Measurements from ENCODE around the gene ACR. TPM values are rescaled to one million over a fixed set of nuclear protein-coding genes. Genes with fewer than 3 reads are reported as not detected.

ACR gene
- polyA plus RNA-seq (2013, experiment 1 of 2): not detected
- polyA plus RNA-seq (2013, experiment 2 of 2): not detected

DNA sequence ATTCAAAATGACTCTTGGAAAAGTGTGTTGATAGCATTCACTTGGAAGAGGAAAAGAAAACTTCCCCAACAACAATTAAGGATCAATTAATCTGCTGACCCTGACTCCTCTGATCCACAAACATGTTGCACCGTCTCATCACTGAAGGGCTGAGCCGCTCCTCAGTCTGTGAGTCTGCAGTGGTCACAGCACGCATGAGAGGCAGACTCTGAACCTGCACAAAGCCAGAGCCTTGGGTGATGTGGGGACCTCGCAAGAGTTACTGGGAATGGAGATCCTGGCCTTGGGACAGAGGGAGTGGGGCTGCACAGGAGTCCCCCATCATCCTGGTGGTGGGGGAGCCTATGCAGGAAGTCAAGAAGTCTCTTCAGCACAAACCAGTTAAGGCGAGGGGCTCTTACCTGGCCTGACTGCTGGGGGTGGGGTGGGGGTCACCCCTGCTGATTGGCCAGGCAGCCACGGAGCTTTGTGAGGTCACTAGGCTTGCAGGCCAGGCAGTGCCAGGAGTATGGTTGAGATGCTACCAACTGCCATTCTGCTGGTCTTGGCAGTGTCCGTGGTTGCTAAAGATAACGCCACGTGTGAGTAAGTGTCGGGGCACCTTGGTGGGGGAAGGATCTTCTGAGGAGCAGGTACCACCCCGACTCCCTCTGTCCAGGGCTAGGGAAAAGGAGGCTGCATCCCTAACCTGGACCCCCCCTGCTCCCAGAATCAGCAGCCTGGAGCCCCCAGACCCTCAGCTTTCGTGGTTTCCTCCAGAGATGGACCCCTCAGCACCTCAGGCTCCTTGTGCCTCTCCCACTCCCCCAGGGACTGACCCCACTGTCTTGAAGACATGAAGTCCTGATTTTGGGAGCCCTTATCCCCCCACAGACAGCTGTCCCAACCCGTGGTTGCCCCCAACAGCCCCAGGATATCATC, at the start of gene ACR:
Gene ACR (plus strand): TSS at position 477 of the 921 bp plus-strand sequence. CDS start 32 bp downstream, at position 509.
- Histone ChIP-seq H3K9me3 (ENCODE audit: insufficient read depth, low read depth, low read length) (no peaks in the 10 kb centered on the region), H3K4me3 (ENCODE audit: low read length) (no peak within 1 kb of the TSS), H3K4me1 (ENCODE audit: insufficient read depth, low read length) (no peaks in the 10 kb centered on the region), H3K27me3 (ENCODE audit: insufficient read depth, low read length) (peaks cover 69% of the 10 kb centered on the region), H3K9ac (ENCODE audit: low read depth, low read length) (no peak within 1 kb of the TSS), H3K27ac (ENCODE audit: low read depth, low read length) (no peak within 1 kb of the TSS), H3K36me3 (ENCODE audit: insufficient read depth, low read length) (no peaks in the 10 kb centered on the region)
- 83% methylated on average over 13 of the region's 13 CpGs for whole genome bisulfite sequencing

DNA sequence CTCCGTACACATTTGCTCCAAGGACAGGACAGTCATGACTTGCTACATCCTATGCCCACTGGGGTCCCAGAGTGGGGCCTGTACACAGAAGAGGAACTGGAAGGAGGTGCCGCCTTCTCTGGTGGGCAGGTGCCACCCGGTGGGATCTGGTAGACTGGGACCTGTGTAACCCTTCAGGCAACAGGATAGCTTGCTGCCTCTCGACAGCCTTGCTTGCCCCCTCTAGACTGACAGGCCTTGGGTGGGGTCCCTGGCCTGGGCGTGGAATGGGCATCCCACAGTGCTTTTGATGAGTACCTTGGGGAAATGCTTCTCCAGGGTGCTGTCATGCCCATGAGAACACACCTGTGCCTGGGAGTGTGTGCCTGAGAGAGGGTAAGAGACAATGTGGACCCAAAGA, 49.6 kb upstream of the ACR start:
- Histone ChIP-seq H3K9ac (ENCODE audit: low read depth, low read length) (no peak overlapping the region), H3K27ac (ENCODE audit: low read depth, low read length) (no peak overlapping the region), H3K27me3 (ENCODE audit: insufficient read depth, low read length) (no peaks in the 10 kb centered on the region), H3K4me1 (ENCODE audit: insufficient read depth, low read length) (no peaks in the 10 kb centered on the region), H3K4me3 (ENCODE audit: low read length) (no peak overlapping the region), H3K9me3 (ENCODE audit: insufficient read depth, low read depth, low read length) (0 out of 2 replicates have a peak, but pooled peaks cover 2% of the 10 kb centered on the region), H3K36me3 (ENCODE audit: insufficient read depth, low read length) (no peaks in the 10 kb centered on the region)
- WGBS: 90% methylated on average over 5 of the region's 5 CpGs

DNA sequence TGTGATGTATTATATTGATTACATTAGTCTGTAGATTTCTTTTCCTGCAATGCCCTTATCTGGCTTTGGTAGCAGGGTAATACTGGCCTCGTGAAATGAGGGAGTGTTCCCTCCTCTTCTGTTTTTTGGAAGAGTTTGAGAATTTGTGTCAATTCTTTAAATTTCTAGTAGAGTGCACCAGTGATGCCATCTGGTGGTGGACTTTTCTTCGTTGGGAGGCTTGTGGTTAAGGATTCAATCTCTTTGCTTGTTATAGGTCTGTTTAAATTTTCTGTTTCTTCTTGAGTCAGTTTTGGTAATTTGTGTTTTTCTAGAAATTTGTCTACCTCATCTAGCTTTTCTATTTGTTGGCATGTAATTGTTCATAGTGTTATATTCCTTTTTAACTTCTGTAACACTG, 46.5 kb upstream of the ACR start:
- 15% methylated on average over 2 of the region's 2 CpGs for WGBS
- H3K27me3 ChIP-seq (ENCODE audit: insufficient read depth, low read length): peaks cover 4% of the 10 kb centered on the region; the same call in 1 of the 2 replicates
- H3K27ac ChIP-seq (ENCODE audit: low read depth, low read length): no peak overlapping the region
- H3K9me3 ChIP-seq (ENCODE audit: insufficient read depth, low read depth, low read length): 0 out of 2 replicates have a peak, but pooled peaks cover 2% of the 10 kb centered on the region
- no peaks in the 10 kb centered on the region for H3K36me3 ChIP-seq (ENCODE audit: insufficient read depth, low read length)
- H3K9ac ChIP-seq (ENCODE audit: low read depth, low read length): no peak overlapping the region
- H3K4me3 ChIP-seq (ENCODE audit: low read length): no peak overlapping the region
- no peaks in the 10 kb centered on the region for H3K4me1 ChIP-seq (ENCODE audit: insufficient read depth, low read length)

DNA sequence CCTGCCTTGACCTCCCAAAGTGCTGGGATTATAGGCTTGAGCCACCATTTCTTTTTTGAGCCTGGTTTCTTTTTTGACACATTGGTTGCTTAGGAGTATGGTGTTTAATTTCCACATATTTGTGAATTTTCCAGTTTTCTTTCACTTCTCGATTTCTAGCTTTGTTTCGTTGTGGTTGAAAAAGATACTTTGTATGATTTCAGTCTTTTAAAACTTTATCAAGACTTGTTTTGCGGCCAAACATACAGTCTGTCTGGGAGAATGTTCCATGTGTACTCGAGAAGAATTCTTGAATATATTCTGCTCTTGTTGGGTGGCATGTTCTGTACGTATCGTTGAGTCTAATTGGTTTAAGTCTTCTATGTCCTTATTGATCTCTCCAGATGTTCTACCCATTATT, 44.5 kb upstream of the ACR start:
- 90% methylated on average over 6 of the region's 6 CpGs for WGBS
- no peak overlapping the region for H3K27ac ChIP-seq (ENCODE audit: low read depth, low read length)
- peaks cover 18% of the 10 kb centered on the region for H3K27me3 ChIP-seq (ENCODE audit: insufficient read depth, low read length)
- no peak overlapping the region for H3K9ac ChIP-seq (ENCODE audit: low read depth, low read length)
- no peaks in the 10 kb centered on the region for H3K4me1 ChIP-seq (ENCODE audit: insufficient read depth, low read length)
- H3K4me3 ChIP-seq (ENCODE audit: low read length): no peak overlapping the region
- H3K36me3 ChIP-seq (ENCODE audit: insufficient read depth, low read length): no peaks in the 10 kb centered on the region
- 0 out of 2 replicates have a peak, but pooled peaks cover 2% of the 10 kb centered on the region for H3K9me3 ChIP-seq (ENCODE audit: insufficient read depth, low read depth, low read length)

DNA sequence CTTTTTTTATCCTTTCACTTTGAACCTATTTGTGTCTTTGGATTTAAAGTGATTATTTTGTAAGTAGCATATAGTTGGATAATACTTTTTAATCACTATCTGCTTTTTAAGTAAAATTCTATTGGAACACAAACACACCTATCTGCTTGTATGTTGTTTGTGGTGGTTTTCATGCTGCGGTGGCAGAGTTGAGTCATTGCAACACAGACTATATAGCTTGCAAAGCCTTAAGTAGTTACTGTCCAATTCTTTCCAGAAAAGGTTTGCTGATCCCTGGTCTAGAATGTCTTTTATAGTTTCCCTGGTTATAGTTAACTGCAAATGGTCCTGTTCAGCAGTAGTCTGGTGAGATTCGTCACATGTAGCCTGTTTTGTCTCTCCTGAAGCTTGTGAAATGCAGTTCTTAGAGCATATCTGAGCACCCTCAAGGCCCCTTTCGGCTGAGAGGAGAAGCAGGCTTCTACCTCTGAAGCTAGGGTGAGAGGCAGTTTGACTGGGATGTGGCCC, 43.9 kb upstream of the ACR start:
- Histone ChIP-seq H3K27me3 (ENCODE audit: insufficient read depth, low read length) (peaks cover 25% of the 10 kb centered on the region), H3K36me3 (ENCODE audit: insufficient read depth, low read length) (no peaks in the 10 kb centered on the region), H3K4me1 (ENCODE audit: insufficient read depth, low read length) (no peaks in the 10 kb centered on the region), H3K27ac (ENCODE audit: low read depth, low read length) (no peak overlapping the region), H3K9me3 (ENCODE audit: insufficient read depth, low read depth, low read length) (0 out of 2 replicates have a peak, but pooled peaks cover 2% of the 10 kb centered on the region), H3K9ac (ENCODE audit: low read depth, low read length) (no peak overlapping the region), H3K4me3 (ENCODE audit: low read length) (no peak overlapping the region)
- WGBS: 91% methylated on average over 2 of the region's 3 CpGs

DNA sequence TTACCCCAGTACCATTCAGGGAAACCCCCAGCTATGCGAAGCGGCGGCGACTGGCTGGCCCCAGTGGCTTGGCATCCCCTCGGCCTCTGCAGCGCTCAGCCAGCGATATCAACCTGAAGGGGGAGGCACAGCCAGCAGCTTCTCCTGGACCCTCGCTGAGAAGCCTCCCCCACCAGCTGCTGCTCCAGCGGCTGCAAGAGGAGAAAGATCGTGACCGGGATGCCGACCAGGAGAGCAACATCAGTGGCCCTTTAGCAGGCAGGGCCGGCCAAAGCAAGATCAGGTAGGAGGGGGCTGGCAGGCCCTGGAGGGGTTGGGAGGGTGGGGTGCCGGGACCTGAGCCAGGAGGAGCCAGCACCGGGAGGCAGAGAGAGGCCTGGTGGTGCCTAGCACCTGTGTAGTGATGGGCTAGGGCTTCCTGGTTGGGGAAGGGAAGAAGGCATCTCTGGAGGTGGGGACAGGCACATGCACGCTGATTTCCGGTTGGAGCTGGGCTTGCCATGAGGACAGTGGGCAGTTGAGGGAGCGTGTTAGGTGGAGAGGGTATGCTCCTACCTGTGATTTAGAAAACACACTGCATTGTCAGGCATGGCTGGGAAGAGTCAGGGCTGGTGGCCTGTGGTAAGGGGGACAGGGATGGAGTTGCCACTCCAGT, 43.1 kb upstream of the ACR start:
- no peaks in the 10 kb centered on the region for H3K36me3 ChIP-seq (ENCODE audit: insufficient read depth, low read length)
- no peaks in the 10 kb centered on the region for H3K4me1 ChIP-seq (ENCODE audit: insufficient read depth, low read length)
- 88% methylated on average over 18 of the region's 18 CpGs for WGBS
- H3K9me3 ChIP-seq (ENCODE audit: insufficient read depth, low read depth, low read length): no peaks in the 10 kb centered on the region
- H3K27ac ChIP-seq (ENCODE audit: low read depth, low read length): no peak overlapping the region
- H3K4me3 ChIP-seq (ENCODE audit: low read length): no peak overlapping the region
- H3K27me3 ChIP-seq (ENCODE audit: insufficient read depth, low read length): peaks cover 25% of the 10 kb centered on the region
- no peak overlapping the region for H3K9ac ChIP-seq (ENCODE audit: low read depth, low read length)

DNA sequence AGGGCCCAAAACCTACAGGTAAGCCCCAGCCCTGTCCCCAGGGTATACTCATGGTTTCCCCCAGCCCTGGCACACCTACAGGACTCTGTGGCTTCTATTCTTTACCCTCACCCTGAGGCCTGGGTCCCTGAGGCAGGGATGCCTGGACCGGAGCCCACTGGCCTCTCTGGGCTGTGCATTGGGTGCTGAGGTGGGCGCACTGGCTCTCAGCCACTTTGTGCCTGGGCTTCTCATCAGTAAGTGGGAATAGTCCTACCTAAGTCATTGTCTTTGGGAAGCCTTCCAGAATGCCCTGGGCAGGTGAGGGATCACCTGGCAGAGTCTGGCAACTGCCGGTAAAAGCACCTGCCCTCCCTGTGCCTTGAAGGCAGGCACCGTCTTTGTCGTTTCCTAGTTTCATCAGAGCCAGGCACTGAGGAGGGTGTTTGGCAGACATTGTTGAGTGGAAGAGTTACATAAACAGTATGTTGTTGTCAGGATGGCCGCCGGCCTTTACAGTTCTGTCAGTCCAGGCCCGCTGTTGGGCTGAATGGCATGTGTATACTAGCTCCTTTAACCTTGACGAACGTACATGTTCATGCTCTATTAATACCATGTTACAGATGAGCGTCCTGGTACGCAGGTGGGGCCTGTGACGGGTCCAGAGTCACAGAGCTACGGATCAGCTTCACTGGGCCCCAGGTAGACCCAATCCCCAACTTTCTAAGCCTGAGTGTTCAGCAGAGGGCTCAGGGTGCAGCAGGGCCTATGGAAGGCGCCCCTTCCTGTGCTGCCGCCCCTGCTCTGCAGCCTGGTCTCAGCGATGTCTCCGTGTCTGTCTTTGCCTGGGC, 42.4 kb upstream of the ACR start:
- 94% methylated on average over 18 of the region's 18 CpGs for WGBS
- no peak overlapping the region for H3K27ac ChIP-seq (ENCODE audit: low read depth, low read length)

DNA sequence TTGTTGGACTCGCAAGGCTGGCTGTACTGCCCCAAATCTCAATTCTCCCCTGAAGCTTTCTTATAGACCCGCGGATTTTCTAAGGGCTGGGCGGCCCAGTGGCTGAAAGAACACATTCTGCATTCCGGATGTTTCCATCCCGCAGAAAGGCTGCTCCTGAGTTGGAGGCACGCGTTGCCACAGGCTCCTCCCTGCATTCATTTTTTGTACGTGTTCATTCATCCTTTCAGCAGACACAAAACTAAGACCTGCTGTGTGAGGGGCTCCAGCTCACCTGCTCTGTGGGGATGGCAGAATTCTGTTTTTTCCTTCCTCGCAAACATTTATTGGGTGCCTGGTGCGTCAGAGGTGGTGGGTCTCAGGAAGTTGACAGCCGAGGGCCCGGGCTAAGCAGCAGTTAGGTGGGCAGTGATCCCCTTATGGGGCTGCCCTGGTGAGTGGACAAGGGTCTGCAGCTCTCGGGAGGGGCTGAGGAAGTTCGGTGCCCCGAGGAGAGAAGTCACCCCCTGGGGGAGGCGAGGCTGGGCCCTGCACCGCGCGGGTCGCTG, 41.7 kb upstream of the ACR start:
- no peaks in the 10 kb centered on the region for H3K4me1 ChIP-seq (ENCODE audit: insufficient read depth, low read length)
- no peaks in the 10 kb centered on the region for H3K36me3 ChIP-seq (ENCODE audit: insufficient read depth, low read length)
- 56% methylated on average over 21 of the region's 21 CpGs for WGBS
- no peak overlapping the region; the same call in 1 of the 2 replicates for H3K4me3 ChIP-seq (ENCODE audit: low read length)
- H3K9me3 ChIP-seq (ENCODE audit: insufficient read depth, low read depth, low read length): no peaks in the 10 kb centered on the region
- no peak overlapping the region for H3K27ac ChIP-seq (ENCODE audit: low read depth, low read length)
- H3K9ac ChIP-seq (ENCODE audit: low read depth, low read length): no peak overlapping the region
- H3K27me3 ChIP-seq (ENCODE audit: insufficient read depth, low read length): peaks cover 25% of the 10 kb centered on the region

More for the DNA sequence above, 42.4 kb upstream of the ACR start:
- Histone ChIP-seq H3K4me3 (ENCODE audit: low read length) (no peak overlapping the region), H3K36me3 (ENCODE audit: insufficient read depth, low read length) (no peaks in the 10 kb centered on the region), H3K4me1 (ENCODE audit: insufficient read depth, low read length) (no peaks in the 10 kb centered on the region), H3K27me3 (ENCODE audit: insufficient read depth, low read length) (peaks cover 25% of the 10 kb centered on the region), H3K9ac (ENCODE audit: low read depth, low read length) (no peak overlapping the region), H3K9me3 (ENCODE audit: insufficient read depth, low read depth, low read length) (no peaks in the 10 kb centered on the region)

DNA sequence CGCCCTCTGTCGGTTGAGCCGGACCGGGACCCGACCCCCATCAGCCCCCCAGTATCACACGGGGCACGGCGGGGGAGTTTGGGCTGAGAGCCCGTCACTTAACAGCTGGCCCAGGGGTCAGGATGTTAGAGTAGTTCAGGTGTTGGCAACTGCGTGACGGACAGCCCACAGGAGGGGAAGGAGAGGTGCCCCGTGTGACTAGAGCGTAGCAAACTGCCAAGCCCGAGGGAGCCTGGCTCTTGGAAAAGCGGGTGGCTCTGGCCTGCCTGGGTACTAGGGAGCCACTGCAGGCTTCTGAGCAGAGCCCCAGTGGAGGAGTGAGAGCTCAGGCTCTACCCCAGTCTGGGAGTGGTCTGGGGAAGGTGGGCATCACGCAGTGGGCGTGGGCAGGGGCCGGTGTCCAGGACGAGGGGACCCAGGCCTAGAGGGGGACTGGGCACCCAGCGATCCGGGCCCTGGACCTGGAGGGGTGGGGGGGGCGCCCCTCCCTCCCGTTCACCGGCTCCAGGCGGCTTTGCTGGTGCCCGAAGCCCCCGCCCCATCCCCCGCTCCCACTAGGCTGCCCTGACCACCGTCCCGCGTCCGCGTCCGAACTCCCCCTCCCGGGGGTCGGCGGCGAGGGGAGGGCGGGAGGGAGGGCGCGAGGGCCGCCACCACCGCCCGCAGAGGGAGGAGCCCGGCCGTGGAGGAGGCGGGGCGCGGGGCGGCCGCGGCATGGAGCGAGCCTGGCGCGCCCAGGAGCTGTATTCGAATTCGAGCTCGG, 41.0 kb upstream of the ACR start:
- Histone ChIP-seq H3K4me3 (ENCODE audit: low read length) (peak overlapping the region; percentile 40), H3K27ac (ENCODE audit: low read depth, low read length) (no peak overlapping the region), H3K27me3 (ENCODE audit: insufficient read depth, low read length) (peaks cover 25% of the 10 kb centered on the region), H3K9me3 (ENCODE audit: insufficient read depth, low read depth, low read length) (no peaks in the 10 kb centered on the region), H3K4me1 (ENCODE audit: insufficient read depth, low read length) (no peaks in the 10 kb centered on the region), H3K9ac (ENCODE audit: low read depth, low read length) (no peak overlapping the region; the same call in 1 of the 2 replicates), H3K36me3 (ENCODE audit: insufficient read depth, low read length) (no peaks in the 10 kb centered on the region)
- 7% methylated on average over 45 of the region's 58 CpGs for WGBS
